K562 (cell line): ENCODE measurements around the gene SDR42E2. TPM values are rescaled to one million over a fixed set of nuclear protein-coding genes. Genes with fewer than 3 reads are reported as not detected.

Experiments
- CC2D1A ChIP-seq: fragments of 450-650 bp; IDR thresholded peaks from 2 replicates; pipeline ENCODE4 v1.6.1; 2017; ENCODE audit warnings: mild to moderate bottlenecking
- CREB5 ChIP-seq: fragments of 250-450 bp; sonication (Bioruptor Pico); IDR thresholded peaks from 2 replicates; pipeline ENCODE4 v1.5.0; 2020; ENCODE audit warnings: mild to moderate bottlenecking
- ETV5 ChIP-seq: sonication (generic); formaldehyde crosslinking; IDR thresholded peaks from 2 replicates; pipeline ENCODE4 v1.4.0; 2020; ENCODE audit warnings: low read depth, mild to moderate bottlenecking, missing genetic modification reagents
- MCM2 ChIP-seq: fragments of 450-650 bp; IDR thresholded peaks from 2 replicates; pipeline ENCODE4 v1.6.1; 2017; ENCODE audit warnings: low read depth, mild to moderate bottlenecking
- NELFE ChIP-seq: IDR thresholded peaks from 2 replicates; pipeline ENCODE4 v1.6.1; 2011; ENCODE audit warnings: mild to moderate bottlenecking; ENCODE audit not compliant: insufficient read depth, insufficient read length
- PHB ChIP-seq: fragments of 250-450 bp; sonication (Bioruptor Pico); IDR thresholded peaks from 2 replicates; pipeline ENCODE4 v1.5.0; 2021
- PHTF2 ChIP-seq: fragments of 250-450 bp; sonication (Bioruptor Pico); IDR thresholded peaks from 2 replicates; pipeline ENCODE4 v1.5.0; 2021; ENCODE audit warnings: mild to moderate bottlenecking
- SRSF9 ChIP-seq: fragments of 200-400 bp; formaldehyde crosslinking; IDR thresholded peaks from 2 replicates; pipeline ENCODE4 v1.6.1; 2017; ENCODE audit warnings: low read depth, low read length, borderline replicate concordance
- TCF7 ChIP-seq: sonication (generic); IDR thresholded peaks from 2 replicates; pipeline ENCODE4 v1.6.1; 2016; ENCODE audit warnings: antibody characterized with exemption, borderline replicate concordance
- U2AF1 ChIP-seq: fragments of 200-400 bp; formaldehyde crosslinking; optimal IDR thresholded peaks from 2 replicates; pipeline ENCODE3; 2017; ENCODE audit warnings: mild to moderate bottlenecking, low read depth, low read length, moderate library complexity
- ZBTB2 ChIP-seq: fragments of 450-650 bp; IDR thresholded peaks from 2 replicates; pipeline ENCODE4 v1.6.1; 2016; ENCODE audit warnings: antibody characterized with exemption
- ZBTB9 ChIP-seq: fragments of 450-650 bp; formaldehyde crosslinking; IDR thresholded peaks from 2 replicates; pipeline ENCODE4 v1.4.0; 2020; ENCODE audit warnings: mild to moderate bottlenecking, moderate library complexity
- ZNF407 ChIP-seq: fragments of 450-650 bp; IDR thresholded peaks from 2 replicates; pipeline ENCODE4 v1.6.1; 2016; ENCODE audit warnings: low read depth
- ZNF583 ChIP-seq: fragments of 250-450 bp; sonication (Bioruptor Pico); IDR thresholded peaks from 2 replicates; pipeline ENCODE4 v1.4.0; 2020
- ZNF589 ChIP-seq: fragments of 200-800 bp; sonication (Bioruptor generic); IDR thresholded peaks from 2 replicates; pipeline ENCODE4 v1.6.1; 2016; ENCODE audit warnings: low read depth, missing genetic modification characterization, missing compliant biosample characterization
- ZNF75A ChIP-seq: fragments of 450-650 bp; formaldehyde crosslinking; IDR thresholded peaks from 2 replicates; pipeline ENCODE4 v1.4.0; 2020; ENCODE audit warnings: mild to moderate bottlenecking
- ZNF778 ChIP-seq: fragments of 450-650 bp; formaldehyde crosslinking; IDR thresholded peaks from 2 replicates; pipeline ENCODE4 v1.4.0; 2020; ENCODE audit warnings: mild to moderate bottlenecking, moderate library complexity
- polyA plus RNA-seq, 8 experiments: library from polyadenylated mRNA; depleted of rRNA in 4 of 8; stranded (reverse) in 5 of 8; unstranded in 3 of 8; fragments of >200 nt; fragmentation: Nextera tagmentation in 2 of 8; fragmentation: Illumina TruSeq in 1 of 8; extraction: Ambion mirVana in 2 of 8; extraction: Trizol in 1 of 8; gene quantifications; 2 replicates each; pipeline versions ENCODE4 v1.2.1 to v1.2.3, GENCODE V29; 2011 to 2014; ENCODE audit warnings: inconsistent platforms in 1 of 8, missing spikeins in 1 of 8
- total RNA-seq, 7 experiments: library from RNA; depleted of rRNA in 6 of 7; stranded (reverse); fragments of >200 nt in 6 of 7; fragmentation: Illumina TruSeq in 2 of 7; extraction: Trizol in 2 of 7; gene quantifications; 2 replicates each; pipeline versions ENCODE4 v1.2.1 to v1.2.3, GENCODE V29; 2011 to 2021; ENCODE audit warnings: low replicate concordance in 1 of 7

The SDR42E2 gene
- total and polyA plus RNA-seq, 9 of the 15 experiments (the other 6 are each of a cell fraction or from before 2014, with no cell fraction given), result 0.03 to 0.07 (median 0.04) TPM; not detected in 4

GRCh38 chr16:22192261-22193062 lies 30.2 kb downstream of the SDR42E2 start (continued):
- TF ChIP-seq ZBTB9 (CRISPR knock-in tag) (no peak), ZBTB2 (no peak), CREB5 (CRISPR knock-in tag) (no peak), CC2D1A (no peak), MCM2 (no peak), NELFE (no peak), ETV5 (CRISPR knock-in tag) (no peak), PHTF2 (CRISPR knock-in tag) (no peak), ZNF407 (no peak), ZNF589 (CRISPR knock-in tag) (no peak), ZNF583 (CRISPR knock-in tag) (no peak), TCF7 (no peak), ZNF75A (CRISPR knock-in tag) (no peak), U2AF1 (no peak), PHB (CRISPR knock-in tag) (no peak), SRSF9 (no peak), ZNF778 (CRISPR knock-in tag) (no peak)
